ENCODE results near the gene LYZL1. TPM values are rescaled to one million over a fixed set of nuclear protein-coding genes. Genes with fewer than 3 reads are reported as not detected.
"Not testable (repeated sequence)": the region's sequence is repeated elsewhere in the genome, so short reads cannot be mapped to it uniquely, and the experiment has no call there.

The LYZL1 gene
- total RNA-seq, 2 experiments from 2014 or later = not detected

- ChIA-PET CTCF (no interaction called here), POLR2A (no interaction called here)
- no peak overlapping the region for H3K4me3 Mint-ChIP-seq
- H3K27ac Mint-ChIP-seq = no peak overlapping the region
- no peak for DNase-seq
- ATAC-seq = no peak
- H3K9me3 Mint-ChIP-seq (ENCODE audit: insufficient read depth) = no peaks in the 10 kb centered on the region
- no peaks in the 10 kb centered on the region for H3K36me3 Mint-ChIP-seq (ENCODE audit: low read depth)
- H3K4me1 Mint-ChIP-seq (ENCODE audit: low read depth) = peaks cover 7% of the 10 kb centered on the region
- peaks cover 17% of the 10 kb centered on the region for H3K27me3 Mint-ChIP-seq (ENCODE audit: low read depth)
Measured at GRCh38 chr10:29346296-29347001, 57.6 kb downstream of the LYZL1 start.

GRCh38 chr10:29348836-29349235, 60.0 kb downstream of the LYZL1 start:
- Mint-ChIP-seq H3K27me3 (ENCODE audit: low read depth) (peaks cover 18% of the 10 kb centered on the region), H3K4me1 (ENCODE audit: low read depth) (peaks cover 2% of the 10 kb centered on the region), H3K4me3 (no peak overlapping the region), H3K27ac (no peak overlapping the region), H3K9me3 (ENCODE audit: insufficient read depth) (no peaks in the 10 kb centered on the region), H3K36me3 (ENCODE audit: low read depth) (no peaks in the 10 kb centered on the region)
- ChIA-PET POLR2A (no interaction called here), CTCF (no interaction called here)
- no peak for ATAC-seq
- no peak for DNase-seq

GRCh38 chr10:29353305-29353704, 64.4 kb downstream of the LYZL1 start:
- Mint-ChIP-seq H3K9me3 (ENCODE audit: insufficient read depth) (no peaks in the 10 kb centered on the region), H3K4me3 (no peak overlapping the region), H3K27ac (no peak overlapping the region), H3K36me3 (ENCODE audit: low read depth) (no peaks in the 10 kb centered on the region), H3K27me3 (ENCODE audit: low read depth) (peaks cover 17% of the 10 kb centered on the region), H3K4me1 (ENCODE audit: low read depth) (no peaks in the 10 kb centered on the region)
- DNase-seq (no peak), ATAC-seq (no peak)
- CTCF ChIA-PET = no interaction called here
- POLR2A ChIA-PET = no interaction called here

GRCh38 chr10:29353887-29354561, 65.2 kb downstream of the LYZL1 start:
- H3K4me3 Mint-ChIP-seq = no peak overlapping the region
- no peaks in the 10 kb centered on the region for H3K36me3 Mint-ChIP-seq (ENCODE audit: low read depth)
- DNase-seq = no peak

GRCh38 chr10:29355411-29355991, 66.6 kb downstream of the LYZL1 start:
- no peaks in the 10 kb centered on the region for H3K36me3 Mint-ChIP-seq (ENCODE audit: low read depth)
- H3K27ac Mint-ChIP-seq = no peak overlapping the region
- H3K27me3 Mint-ChIP-seq (ENCODE audit: low read depth) = peaks cover 10% of the 10 kb centered on the region
- DNase-seq (no peak), ATAC-seq (no peak)
- POLR2A ChIA-PET = no interaction called here
- CTCF ChIA-PET = interaction anchor here (1.1 kb wide), 1 partner anchor 22 kb away, joined by 3 read pairs; no protein-coding TSS in a partner anchor
- H3K9me3 Mint-ChIP-seq (ENCODE audit: insufficient read depth) = no peaks in the 10 kb centered on the region
- no peak overlapping the region for H3K4me3 Mint-ChIP-seq
- no peaks in the 10 kb centered on the region for H3K4me1 Mint-ChIP-seq (ENCODE audit: low read depth)

More at GRCh38 chr10:29353887-29354561, 65.2 kb downstream of the LYZL1 start:
- H3K9me3 Mint-ChIP-seq (ENCODE audit: insufficient read depth) = no peaks in the 10 kb centered on the region
- ATAC-seq = no peak
- peaks cover 17% of the 10 kb centered on the region for H3K27me3 Mint-ChIP-seq (ENCODE audit: low read depth)
- ChIA-PET POLR2A (interaction anchor here (0.6 to 0.8 kb wide), 2 partner anchors 26 to 652 kb away, joined by 4 read pairs; no protein-coding TSS in a partner anchor), CTCF (no interaction called here)
- H3K4me1 Mint-ChIP-seq (ENCODE audit: low read depth) = no peaks in the 10 kb centered on the region
- H3K27ac Mint-ChIP-seq = no peak overlapping the region

GRCh38 chr10:29356931-29357330, 68.1 kb downstream of the LYZL1 start:
- ChIA-PET CTCF (no interaction called here), POLR2A (no interaction called here)
- Mint-ChIP-seq H3K27ac (no peak overlapping the region), H3K4me3 (no peak overlapping the region), H3K36me3 (ENCODE audit: low read depth) (no peaks in the 10 kb centered on the region), H3K4me1 (ENCODE audit: low read depth) (no peaks in the 10 kb centered on the region), H3K9me3 (ENCODE audit: insufficient read depth) (no peaks in the 10 kb centered on the region), H3K27me3 (ENCODE audit: low read depth) (peaks cover 9% of the 10 kb centered on the region)
- ATAC-seq = no peak
- no peak for DNase-seq

- ChIA-PET POLR2A (no interaction called here), CTCF (no interaction called here)
- peaks cover 6% of the 10 kb centered on the region for H3K27me3 Mint-ChIP-seq (ENCODE audit: low read depth)
- H3K4me1 Mint-ChIP-seq (ENCODE audit: low read depth) = no peaks in the 10 kb centered on the region
- no peak overlapping the region for H3K4me3 Mint-ChIP-seq
- DNase-seq (no peak), ATAC-seq (no peak)
- no peak overlapping the region for H3K27ac Mint-ChIP-seq
- H3K9me3 Mint-ChIP-seq (ENCODE audit: insufficient read depth) = no peaks in the 10 kb centered on the region
- no peaks in the 10 kb centered on the region for H3K36me3 Mint-ChIP-seq (ENCODE audit: low read depth)
Measured at GRCh38 chr10:29358010-29358616, 69.2 kb downstream of the LYZL1 start.

- H3K27me3 Mint-ChIP-seq (ENCODE audit: low read depth); DNase-seq; H3K4me1 Mint-ChIP-seq (ENCODE audit: low read depth); H3K36me3 Mint-ChIP-seq (ENCODE audit: low read depth); CTCF ChIA-PET; H3K4me3 Mint-ChIP-seq; ATAC-seq; H3K9me3 Mint-ChIP-seq (ENCODE audit: insufficient read depth); H3K27ac Mint-ChIP-seq; POLR2A ChIA-PET: not testable (repeated sequence)
Measured at GRCh38 chr10:29360215-29360853, 71.5 kb downstream of the LYZL1 start.
